Naive B cell (primary cell): Measurements from ENCODE around the gene CD79A. TPM values are rescaled to one million over a fixed set of nuclear protein-coding genes. Genes with fewer than 3 reads are reported as not detected.
"Not testable (repeated sequence)": the region's sequence is repeated elsewhere in the genome, so short reads cannot be mapped to it uniquely, and the experiment has no call there.

Experiments used
- ATAC-seq, 2 donors: fragments of 150-1000 bp; cut with Tn5 transposase; 2 replicates each; pipeline ENCODE4 v1.10.0; 2021; ENCODE audit warnings: low read depth in 2 of 2, mild to moderate bottlenecking in 2 of 2, moderate library complexity in 2 of 2
- DNase-seq: peaks from one replicate; pipeline ENCODE4 v3.0.0; 2022
- H3K27ac Mint-ChIP-seq, 6 donors: one replicate each; pipeline ENCODE4 v1.8.0; 2020 to 2022; ENCODE audit warnings: mild to moderate bottlenecking in 6 of 6, mixed read lengths in 6 of 6, moderate library complexity in 5 of 6, inconsistent platforms in 2 of 6
- H3K27me3 Mint-ChIP-seq, 3 donors: one replicate each; pipeline ENCODE4 v1.8.0; 2021 to 2022; ENCODE audit warnings: mixed read lengths in 3 of 3, mild to moderate bottlenecking in 1 of 3
- H3K36me3 Mint-ChIP-seq, 2 donors: one replicate each; pipeline ENCODE4 v1.8.0; 2020 to 2022; ENCODE audit warnings: mixed read lengths in 2 of 2, inconsistent platforms in 1 of 2, mild to moderate bottlenecking in 1 of 2
- H3K4me1 Mint-ChIP-seq, 3 donors: one replicate each; pipeline ENCODE4 v1.8.0; 2020 to 2022; ENCODE audit warnings: mixed read lengths in 3 of 3, inconsistent platforms in 1 of 3, mild to moderate bottlenecking in 1 of 3, moderate library complexity in 1 of 3
- H3K4me3 Mint-ChIP-seq, 8 donors: one replicate each; pipeline ENCODE4 v1.8.0; 2020 to 2022; ENCODE audit warnings: mild to moderate bottlenecking in 8 of 8, mixed read lengths in 8 of 8, moderate library complexity in 8 of 8, inconsistent platforms in 2 of 8
- H3K9me3 Mint-ChIP-seq, 7 donors: one replicate each; pipeline ENCODE4 v1.8.0; 2020 to 2022; ENCODE audit warnings: mixed read lengths in 7 of 7, mild to moderate bottlenecking in 5 of 7, inconsistent platforms in 2 of 7, moderate library complexity in 1 of 7
- polyA plus RNA-seq, 6 donors: library from polyadenylated mRNA; unstranded; fragments of 300-500 nt; fragmentation: Illumina TruSeq; gene quantifications; one replicate each; pipeline ENCODE4 v1.2.3, GENCODE V29; 2021; ENCODE audit warnings: low read depth in 6 of 6

Gene CD79A
- polyA plus RNA-seq, 6 donors from 2014 or later = 3,426 to 4,601 (median 4,008) TPM

DNA sequence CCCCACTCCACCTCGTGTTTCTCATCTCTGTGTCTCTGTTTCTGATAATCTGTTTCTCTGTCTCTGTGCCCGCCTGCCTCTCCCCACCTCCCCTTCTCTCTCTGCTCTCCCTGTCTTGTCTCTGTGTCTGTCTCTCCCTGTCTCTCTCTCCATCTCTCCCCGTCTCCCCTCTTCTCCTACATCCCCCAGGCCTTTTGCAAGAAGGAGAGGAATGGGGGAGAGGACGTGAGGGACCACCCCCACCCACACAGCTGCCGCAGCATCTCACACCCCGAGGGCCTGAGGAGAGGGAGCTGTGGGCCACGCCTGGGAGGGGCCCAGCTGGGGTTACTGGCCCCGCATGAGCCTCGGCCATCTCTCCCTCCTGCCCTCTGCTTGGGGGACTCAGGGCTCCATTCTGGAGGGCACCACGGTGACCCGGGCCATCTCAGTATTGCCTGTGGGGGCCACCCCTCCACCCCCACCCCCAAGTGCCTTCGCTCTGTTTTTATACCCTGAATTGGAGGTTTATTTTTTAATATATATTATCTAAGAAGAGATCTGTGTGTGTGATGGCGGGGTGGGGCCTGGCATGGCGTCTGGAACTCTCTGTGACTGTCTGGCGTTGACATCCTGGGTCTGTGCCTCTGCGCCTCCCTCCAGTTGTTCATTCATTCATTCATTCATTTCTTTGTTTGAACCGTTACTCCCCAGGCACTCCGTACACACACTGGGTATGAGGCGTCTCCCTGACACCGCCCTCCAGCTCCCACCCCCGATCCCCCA lies 30.0 kb downstream of the CD79A start:
- DNase-seq (no peak), ATAC-seq (no peak)
- Mint-ChIP-seq H3K4me3 (no peak overlapping the region), H3K36me3 (peaks cover 4 to 29% of the 10 kb centered on the region in 2 donors), H3K9me3 (no peaks in the 10 kb centered on the region), H3K27me3 (peaks cover 0 to 6% (median 4%) of the 10 kb centered on the region in 3 donors), H3K27ac (peak overlapping the region in 4 of 6 donors; percentile 40 to 69 (median 52)), H3K4me1 (peaks cover 36 to 57% (median 43%) of the 10 kb centered on the region in 3 donors)

DNA sequence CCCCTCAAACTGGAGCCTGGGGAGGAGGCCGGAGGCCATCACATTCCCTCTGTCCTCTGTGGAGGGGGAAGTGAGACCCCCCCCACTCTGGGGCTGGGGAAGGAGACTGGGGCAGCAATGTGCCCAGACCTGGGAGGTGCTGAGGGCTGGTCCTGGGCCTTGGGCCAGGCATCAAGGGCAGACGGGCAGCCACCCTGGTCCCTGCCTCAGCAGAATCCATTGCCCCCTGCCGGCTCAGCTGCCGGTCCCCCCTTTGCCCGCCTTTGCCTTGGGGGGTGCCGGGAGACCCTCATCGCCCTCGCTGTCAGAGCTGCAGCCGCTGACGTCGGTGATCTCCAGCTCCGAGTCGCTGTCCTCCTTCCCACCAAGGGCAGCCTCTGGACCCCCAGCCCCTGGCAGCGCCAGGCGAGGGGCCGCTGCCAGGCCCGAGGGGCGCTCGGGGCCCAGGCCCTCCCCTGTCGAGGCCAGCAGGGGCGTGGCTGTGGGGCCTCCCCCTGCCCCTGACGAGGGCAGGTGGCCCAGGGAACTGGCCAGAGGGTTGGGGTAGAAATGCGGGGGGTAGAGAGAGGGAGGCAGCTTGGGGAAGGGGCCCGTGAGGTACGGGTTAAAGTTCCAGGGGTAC lies 31.0 kb downstream of the CD79A start:
- Mint-ChIP-seq H3K36me3 (peaks cover 4 to 29% of the 10 kb centered on the region in 2 donors), H3K27ac (no peak overlapping the region), H3K4me3 (no peak overlapping the region), H3K9me3 (no peaks in the 10 kb centered on the region), H3K4me1 (peaks cover 41 to 59% (median 51%) of the 10 kb centered on the region in 3 donors), H3K27me3 (peaks cover 0 to 8% (median 4%) of the 10 kb centered on the region in 3 donors)
- DNase-seq (no peak), ATAC-seq (no peak)

DNA sequence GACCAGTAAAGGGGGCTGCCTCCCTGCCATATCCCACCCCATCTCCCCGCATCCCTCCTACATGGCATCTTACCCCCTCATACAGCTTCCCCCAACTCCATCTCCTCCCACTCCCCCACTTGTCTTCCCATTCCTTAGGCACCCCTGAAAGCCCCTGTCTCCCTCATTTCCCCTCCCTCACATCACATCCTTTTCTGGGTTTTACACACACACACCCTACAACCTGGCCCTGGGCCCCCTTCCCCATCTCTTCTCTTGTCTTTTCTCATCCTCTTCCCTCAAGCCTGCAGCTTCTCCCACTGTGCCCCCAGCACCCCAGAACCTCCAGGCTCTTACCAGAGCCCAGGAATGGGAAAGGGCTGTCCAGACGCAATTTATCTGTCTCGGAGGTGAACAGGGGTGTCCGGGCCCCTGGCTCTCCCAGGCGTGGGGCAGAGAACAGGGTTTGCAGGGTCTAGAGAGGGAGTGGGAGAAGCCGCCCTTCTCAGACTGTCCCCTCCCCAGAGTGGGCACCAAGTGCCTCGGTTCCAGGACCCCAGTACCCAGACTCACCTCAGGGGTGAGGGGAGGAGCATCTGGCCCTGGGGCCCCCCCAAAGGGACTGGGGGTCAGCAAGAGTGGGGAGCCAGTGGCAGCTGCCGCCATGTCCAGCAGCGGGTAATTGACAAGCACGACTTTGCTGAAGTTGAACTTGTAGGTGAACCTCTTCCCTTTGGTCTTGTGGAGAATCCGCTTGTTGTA lies 31.8 kb downstream of the CD79A start:
- Mint-ChIP-seq H3K36me3 (peaks cover 4 to 29% of the 10 kb centered on the region in 2 donors), H3K27ac (peak overlapping the region in 3 of 6 donors; percentile 64 to 93 (median 82)), H3K4me1 (peaks cover 44 to 67% (median 59%) of the 10 kb centered on the region in 3 donors), H3K27me3 (peaks cover 0 to 8% (median 4%) of the 10 kb centered on the region in 3 donors), H3K9me3 (no peaks in the 10 kb centered on the region), H3K4me3 (peak overlapping the region in 1 of 8 donors; percentile 44)
- no peak for DNase-seq
- ATAC-seq = no peak

DNA sequence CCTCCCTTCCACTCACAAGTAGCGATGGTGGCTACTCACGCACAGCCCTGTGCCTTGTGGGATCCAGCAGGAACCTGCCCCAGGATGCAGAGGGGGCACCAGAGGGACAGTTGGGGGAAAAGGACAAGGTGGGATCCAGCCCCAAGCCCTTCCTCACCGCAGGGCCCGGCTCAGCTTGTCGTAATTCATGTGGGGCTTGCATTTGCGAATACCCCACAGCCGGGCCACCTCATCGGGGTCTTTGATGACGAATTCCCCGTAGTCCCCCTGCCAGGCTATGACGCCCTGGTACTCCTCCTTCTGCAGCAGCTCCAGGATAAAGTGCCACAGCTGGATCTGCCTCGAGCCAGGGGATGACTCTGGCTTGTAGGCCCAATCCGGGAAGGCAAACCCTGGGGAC lies 32.6 kb downstream of the CD79A start:
- peaks cover 4 to 22% of the 10 kb centered on the region in 2 donors for H3K36me3 Mint-ChIP-seq
- H3K27ac Mint-ChIP-seq = no peak overlapping the region
- ATAC-seq (no peak), DNase-seq (no peak)
- H3K27me3 Mint-ChIP-seq = peaks cover 0 to 11% (median 4%) of the 10 kb centered on the region in 3 donors
- peaks cover 47 to 66% (median 61%) of the 10 kb centered on the region in 3 donors for H3K4me1 Mint-ChIP-seq
- H3K4me3 Mint-ChIP-seq = peak overlapping the region in 1 of 8 donors; percentile 44
- H3K9me3 Mint-ChIP-seq = no peaks in the 10 kb centered on the region

DNA sequence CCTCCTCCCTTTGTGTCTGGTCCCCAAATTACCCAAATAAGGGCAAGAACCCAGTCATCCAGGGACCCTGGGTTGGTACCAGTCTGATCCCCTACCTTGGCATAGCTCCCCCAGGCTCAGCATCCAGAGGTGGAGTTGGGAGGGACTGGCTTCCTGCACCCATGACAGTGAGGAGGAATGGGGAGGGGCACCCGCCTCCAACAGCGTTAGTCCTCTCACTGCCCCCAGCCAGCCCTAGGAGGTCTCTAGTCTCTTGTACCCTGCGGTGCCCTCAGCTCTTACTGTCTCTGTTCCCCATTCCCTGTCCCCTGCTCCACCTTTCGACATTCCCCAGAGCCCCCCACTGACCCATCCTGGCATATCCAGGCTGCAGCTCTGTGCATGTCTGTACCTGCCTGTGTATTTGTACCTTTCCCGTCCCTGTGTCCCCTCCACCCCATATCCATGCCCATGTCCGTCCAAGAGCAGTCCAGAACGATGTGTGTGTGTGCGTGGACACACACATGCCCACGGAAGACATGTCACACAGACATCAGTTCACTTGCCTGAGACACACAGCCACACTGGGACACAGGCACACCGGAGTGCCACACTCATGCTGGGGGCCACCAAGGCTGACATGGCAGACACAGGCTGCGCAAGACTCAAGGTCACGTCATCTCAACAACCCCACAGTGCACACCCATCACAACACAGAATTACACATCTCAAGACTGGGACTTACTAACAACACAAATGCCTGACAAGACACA lies 33.3 kb downstream of the CD79A start:
- peaks cover 0 to 11% (median 4%) of the 10 kb centered on the region in 3 donors for H3K27me3 Mint-ChIP-seq
- H3K4me1 Mint-ChIP-seq = peaks cover 45 to 65% (median 61%) of the 10 kb centered on the region in 3 donors
- peak overlapping the region in 3 of 8 donors; percentile 21 to 58 (median 47) for H3K4me3 Mint-ChIP-seq
- H3K9me3 Mint-ChIP-seq = no peaks in the 10 kb centered on the region
- DNase-seq (no peak), ATAC-seq (no peak)
- peaks cover 4 to 20% of the 10 kb centered on the region in 2 donors for H3K36me3 Mint-ChIP-seq
- peak overlapping the region; percentile 21 to 80 (median 57) for H3K27ac Mint-ChIP-seq

DNA sequence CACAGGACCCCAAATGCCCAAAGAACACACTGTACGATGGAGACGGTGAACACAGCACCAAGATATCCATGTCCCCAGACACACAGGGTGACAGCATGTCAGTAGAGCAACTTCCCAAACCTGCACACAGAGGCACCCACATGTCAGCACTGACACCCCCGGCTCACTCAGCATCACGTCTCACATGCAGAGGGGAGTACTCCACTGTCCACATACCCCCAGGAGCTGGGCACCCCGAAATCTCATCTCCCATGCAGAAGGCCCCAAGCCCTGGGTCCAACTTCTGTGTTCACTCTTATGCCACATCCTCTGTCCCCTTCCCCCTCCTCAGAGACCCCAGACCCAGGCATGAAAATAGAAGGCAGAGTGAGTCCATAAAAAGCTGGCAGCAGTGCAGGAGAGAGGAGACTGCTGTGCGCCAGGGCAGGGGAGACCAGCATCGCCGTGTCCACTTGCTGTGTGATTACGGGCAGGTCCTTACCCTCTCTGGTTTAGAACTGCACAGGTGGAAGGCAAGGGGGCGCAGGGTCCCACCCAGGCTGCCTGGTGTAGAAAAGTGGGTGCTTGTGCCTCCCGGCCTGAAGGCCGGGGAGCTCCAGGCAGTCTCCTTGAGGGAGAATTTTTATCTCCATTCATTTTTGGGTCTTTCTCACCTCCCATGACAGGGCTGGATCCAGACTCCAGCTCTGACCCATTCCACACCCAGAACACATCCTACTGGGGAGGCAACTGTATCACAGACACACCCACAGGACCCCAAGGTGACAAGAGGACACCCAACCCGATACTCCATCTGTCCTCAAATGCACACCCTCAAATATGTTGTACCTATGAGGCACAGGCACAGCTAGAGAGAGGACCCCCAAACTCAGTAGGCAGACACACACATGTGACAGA lies 34.2 kb downstream of the CD79A start:
- H3K36me3 Mint-ChIP-seq = peaks cover 0 to 13% of the 10 kb centered on the region in 2 donors
- no peaks in the 10 kb centered on the region for H3K9me3 Mint-ChIP-seq
- H3K4me1 Mint-ChIP-seq = peaks cover 40 to 57% (median 56%) of the 10 kb centered on the region in 3 donors
- DNase-seq (no peak), ATAC-seq (no peak)
- H3K27ac Mint-ChIP-seq = peak overlapping the region; percentile 56 to 91 (median 66)
- peaks cover 0 to 11% (median 4%) of the 10 kb centered on the region in 3 donors for H3K27me3 Mint-ChIP-seq
- peak overlapping the region in 7 of 8 donors; percentile 6 to 72 (median 47) for H3K4me3 Mint-ChIP-seq

DNA sequence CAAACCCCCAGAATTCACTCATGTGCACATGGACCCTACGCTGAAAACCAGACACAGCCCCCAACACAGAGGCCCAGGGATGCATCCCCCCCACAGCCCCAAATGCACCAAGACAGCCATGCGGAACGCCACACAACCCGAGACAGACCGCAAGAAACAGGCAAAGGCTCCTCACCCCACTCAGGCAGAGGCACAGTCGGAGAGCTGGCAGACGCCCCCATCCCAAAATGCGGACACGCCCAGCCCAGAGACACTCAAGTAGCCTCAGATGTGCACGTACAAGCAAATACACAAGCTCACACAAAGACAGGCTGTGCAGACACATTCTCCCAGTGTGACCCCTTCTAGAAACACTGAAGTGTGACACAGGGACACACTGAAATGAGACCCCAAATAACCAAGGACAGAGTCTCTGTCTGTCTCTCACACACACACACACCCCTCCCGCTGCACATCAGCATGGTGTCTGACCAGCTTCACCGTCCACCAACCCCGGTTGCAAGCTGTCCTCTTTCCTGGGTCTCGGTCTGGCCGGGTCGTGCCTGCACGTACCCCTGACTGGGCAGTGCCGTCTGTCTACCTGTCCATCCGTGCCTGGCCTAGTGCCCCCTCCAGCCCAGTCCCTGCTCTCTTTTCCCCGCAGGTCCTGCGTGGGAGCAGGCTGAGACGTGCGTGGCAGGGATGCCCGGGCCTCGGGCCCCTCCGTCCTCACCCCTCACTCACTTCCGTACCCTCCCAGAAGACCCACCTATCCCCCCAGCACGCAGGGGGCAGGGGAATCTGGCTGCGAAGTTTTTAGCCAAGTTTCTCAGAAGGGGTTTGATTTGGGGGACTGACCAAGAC lies 35.0 kb downstream of the CD79A start:
- Mint-ChIP-seq H3K4me3 (peak overlapping the region; percentile 6 to 72 (median 60)), H3K9me3 (no peaks in the 10 kb centered on the region), H3K27ac (peak overlapping the region in 4 of 6 donors; percentile 56 to 91 (median 60)), H3K36me3 (peaks cover 0 to 4% of the 10 kb centered on the region in 2 donors), H3K27me3 (peaks cover 0 to 11% (median 4%) of the 10 kb centered on the region in 3 donors), H3K4me1 (peaks cover 40 to 50% (median 50%) of the 10 kb centered on the region in 3 donors)
- ATAC-seq (peak; percentile 23 to 34), DNase-seq (no peak)

DNA sequence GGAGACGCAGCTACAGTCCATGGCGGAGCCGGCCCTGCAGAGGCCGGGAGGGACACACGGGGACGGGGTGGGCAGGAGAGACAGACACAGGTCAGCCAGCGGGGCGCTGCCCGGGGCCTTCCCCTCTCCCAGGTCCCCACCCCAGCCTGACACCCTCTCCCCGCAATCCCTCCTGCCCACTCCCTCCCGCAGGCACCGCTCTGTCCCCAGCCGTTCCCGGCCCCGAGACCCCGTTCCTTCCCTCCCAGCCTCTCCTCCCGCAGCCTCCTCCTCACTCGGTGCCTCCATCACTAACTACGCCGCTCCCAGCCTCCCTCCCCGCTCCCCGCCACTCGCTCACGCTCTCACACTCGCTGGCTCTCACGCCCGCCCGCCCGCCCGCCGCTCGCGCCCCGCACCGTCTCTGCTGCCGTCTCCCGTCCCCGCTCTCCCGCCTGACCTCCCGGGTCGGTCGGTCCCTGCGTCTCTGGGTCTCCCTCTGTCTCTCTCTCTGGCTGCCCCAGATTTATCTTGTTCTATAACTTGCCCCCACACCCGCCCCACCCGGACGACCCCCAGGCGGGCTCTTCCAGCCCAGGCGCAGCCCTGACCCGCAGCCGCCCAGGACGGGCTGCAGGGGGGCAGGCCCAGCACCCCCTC lies 35.9 kb downstream of the CD79A start:
- ATAC-seq (peak; percentile 33), DNase-seq (no peak)
- peaks cover 38 to 50% (median 50%) of the 10 kb centered on the region in 3 donors for H3K4me1 Mint-ChIP-seq
- peaks cover 0 to 11% (median 4%) of the 10 kb centered on the region in 3 donors for H3K27me3 Mint-ChIP-seq
- H3K27ac Mint-ChIP-seq = peak overlapping the region in 2 of 6 donors; percentile 34 to 81
- H3K36me3 Mint-ChIP-seq = no peaks in the 10 kb centered on the region
- no peaks in the 10 kb centered on the region for H3K9me3 Mint-ChIP-seq
- H3K4me3 Mint-ChIP-seq = peak overlapping the region in 5 of 8 donors; percentile 23 to 91 (median 39)

DNA sequence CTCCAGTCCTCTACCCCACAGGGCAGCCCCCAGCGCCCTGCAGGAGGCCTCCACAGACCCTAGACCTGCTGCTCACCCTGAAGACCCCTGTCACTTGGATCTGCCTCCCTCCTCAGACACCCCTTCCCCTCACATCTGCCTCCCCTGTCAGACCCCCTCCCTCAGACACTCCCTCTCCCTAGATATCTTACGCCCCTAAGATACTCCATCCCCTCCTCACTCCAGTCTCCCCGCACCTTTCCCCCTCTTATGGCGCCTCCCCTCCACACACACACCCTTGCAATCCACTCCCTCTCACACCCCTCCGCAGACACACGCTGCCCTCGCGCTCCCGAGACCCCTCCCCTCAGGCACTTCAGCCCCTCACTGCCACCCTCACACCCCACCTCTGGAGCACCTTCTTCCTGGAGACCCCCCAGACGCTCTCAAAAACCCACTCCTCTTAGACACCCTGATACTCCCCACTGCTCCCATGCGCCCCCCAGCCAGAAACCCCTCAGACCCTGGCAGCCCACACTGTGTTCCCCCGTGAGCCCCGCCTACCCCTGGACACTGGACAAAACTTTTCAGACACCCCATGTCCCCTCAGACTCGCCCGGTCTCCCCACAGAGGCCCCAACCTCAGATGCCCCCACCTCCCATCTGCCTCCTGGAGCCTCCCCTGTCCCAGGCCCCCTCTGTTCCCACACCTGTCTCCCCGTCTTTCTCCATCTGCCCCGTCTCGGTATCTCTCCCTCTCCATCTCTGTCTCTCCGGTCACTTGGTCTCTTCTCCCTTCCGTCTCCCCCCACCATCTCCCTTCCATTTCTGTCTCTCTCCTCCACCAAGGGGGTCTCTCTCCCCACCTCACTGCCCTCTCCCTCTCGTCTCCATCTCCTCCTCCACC lies 36.7 kb downstream of the CD79A start:
- Mint-ChIP-seq H3K27ac (peak overlapping the region in 3 of 6 donors; percentile 34 to 81 (median 76)), H3K4me3 (peak overlapping the region in 5 of 8 donors; percentile 23 to 91 (median 56))
- no peak for DNase-seq

DNA sequence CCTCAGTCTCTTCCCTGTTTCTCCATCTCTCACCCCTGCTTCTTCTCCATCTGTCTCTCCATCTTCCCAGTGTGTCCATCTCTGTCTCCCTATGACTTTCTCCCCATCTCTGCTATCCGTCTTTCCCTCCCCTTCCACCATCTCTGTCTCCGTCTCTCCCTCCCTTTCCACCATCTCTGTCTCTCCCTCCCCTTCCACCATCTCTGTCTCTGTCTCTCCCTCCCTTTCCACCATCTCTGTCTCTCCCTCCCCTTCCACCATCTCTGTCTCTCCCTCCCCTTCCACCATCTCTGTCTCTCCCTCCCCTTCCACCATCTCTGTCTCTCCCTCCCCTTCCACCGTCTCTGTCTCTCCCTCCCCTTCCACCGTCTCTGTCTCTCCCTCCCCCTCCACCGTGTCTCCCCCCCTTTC lies 37.4 kb downstream of the CD79A start:
- not testable (repeated sequence) for ATAC-seq, H3K36me3 Mint-ChIP-seq, H3K27ac Mint-ChIP-seq, H3K9me3 Mint-ChIP-seq, DNase-seq
- Mint-ChIP-seq H3K4me3 (peak overlapping the region in 5 of 8 donors; percentile 23 to 82 (median 43)), H3K4me1 (peaks cover 38 to 41% (median 41%) of the 10 kb centered on the region in 3 donors), H3K27me3 (peaks cover 0 to 11% (median 4%) of the 10 kb centered on the region in 3 donors)

More for the DNA sequence above, 36.7 kb downstream of the CD79A start:
- Mint-ChIP-seq H3K27me3 (peaks cover 0 to 11% (median 4%) of the 10 kb centered on the region in 3 donors), H3K4me1 (peaks cover 38 to 47% (median 47%) of the 10 kb centered on the region in 3 donors), H3K9me3 (no peaks in the 10 kb centered on the region), H3K36me3 (no peaks in the 10 kb centered on the region)
- peak in 1 of 2 donors; percentile 17 for ATAC-seq
